CD4-positive, alpha-beta memory T cell (primary cell): ENCODE results near the gene NCLN. TPM values are rescaled to one million over a fixed set of nuclear protein-coding genes. Genes with fewer than 3 reads are reported as not detected.

Source experiments
- CTCF ChIA-PET: fragments of 350-600 bp; sonication (Branson Sonifier 250); formaldehyde crosslinking; loops from one replicate; lab custom pipeline; 2021; ENCODE audit warnings: inconsistent platforms; ENCODE audit not compliant: partially characterized antibody; lab: Charles Lee
- POLR2A ChIA-PET: fragments of 350-600 bp; sonication (Branson Sonifier 250); formaldehyde crosslinking; loops from one replicate; lab custom pipeline; 2021; ENCODE audit not compliant: partially characterized antibody; lab: Charles Lee
- DNase-seq, 5 donors: peaks; one replicate each; pipeline versions ENCODE4 v3.0.0 to v3.0.0-alpha.2; 2020 to 2022; ENCODE audit warnings: mixed read lengths in 1 of 5
- H3K27ac ChIP-seq: one replicate; pipeline ENCODE4 v1.7.0; 2013; ENCODE audit warnings: low read depth, low read length
- H3K27me3 ChIP-seq: 2 replicates; pipeline ENCODE4 v1.7.0; 2013; ENCODE audit warnings: mild to moderate bottlenecking, low read length, moderate library complexity; ENCODE audit not compliant: insufficient read depth
- H3K36me3 ChIP-seq: 2 replicates; pipeline ENCODE4 v1.7.0; 2013; ENCODE audit warnings: mild to moderate bottlenecking, low read length, moderate library complexity; ENCODE audit not compliant: insufficient read depth
- H3K4me1 ChIP-seq: 2 replicates; pipeline ENCODE4 v1.7.0; 2013; ENCODE audit warnings: mild to moderate bottlenecking, low read length, moderate library complexity; ENCODE audit not compliant: insufficient read depth
- H3K4me3 ChIP-seq, 2 donors: one replicate each; pipeline ENCODE4 v1.7.0; 2013; ENCODE audit warnings: low read length in 2 of 2, mild to moderate bottlenecking in 1 of 2
- H3K9me3 ChIP-seq, 2 donors: one replicate each; pipeline ENCODE4 v1.7.0; 2013; ENCODE audit warnings: low read length in 2 of 2, control low read depth in 1 of 2; ENCODE audit not compliant: control insufficient read depth in 1 of 2
- H3K27ac Mint-ChIP-seq, 7 donors: one replicate each; pipeline ENCODE4 v1.8.0; 2020 to 2021; ENCODE audit warnings: mixed read lengths in 7 of 7, mild to moderate bottlenecking in 6 of 7, inconsistent platforms in 3 of 7, moderate library complexity in 3 of 7
- H3K27me3 Mint-ChIP-seq, 2 donors: one replicate each; pipeline ENCODE4 v1.8.0; 2020 to 2021; ENCODE audit warnings: mixed read lengths in 2 of 2
- H3K36me3 Mint-ChIP-seq, 2 donors: one replicate each; pipeline ENCODE4 v1.8.0; 2020 to 2021; ENCODE audit warnings: mixed read lengths in 2 of 2, inconsistent platforms in 1 of 2, mild to moderate bottlenecking in 1 of 2
- H3K4me1 Mint-ChIP-seq, 4 donors: one replicate each; pipeline ENCODE4 v1.8.0; 2020 to 2021; ENCODE audit warnings: mixed read lengths in 4 of 4, mild to moderate bottlenecking in 1 of 4
- H3K4me3 Mint-ChIP-seq, 8 donors: one replicate each; pipeline ENCODE4 v1.8.0; 2020 to 2021; ENCODE audit warnings: mixed read lengths in 8 of 8, mild to moderate bottlenecking in 7 of 8, moderate library complexity in 6 of 8, inconsistent platforms in 3 of 8
- H3K9me3 Mint-ChIP-seq, 8 donors: one replicate each; pipeline ENCODE4 v1.8.0; 2020 to 2021; ENCODE audit warnings: mixed read lengths in 8 of 8, mild to moderate bottlenecking in 5 of 8, inconsistent platforms in 3 of 8, moderate library complexity in 1 of 8
- intact Hi-C: fragments of 100-400 bp; cut with micrococcal nuclease; formaldehyde crosslinking; loops from one replicate; pipeline ENCODE4 v1.15.1; 2023
- polyA plus RNA-seq, 2 donors: library from polyadenylated mRNA; unstranded; fragments of 300-500 nt; fragmentation: Illumina TruSeq; gene quantifications; one replicate each; pipeline ENCODE4 v1.2.3, GENCODE V29; 2021
- total RNA-seq, 2 experiments: library from RNA; stranded (reverse); gene quantifications; one replicate each; pipeline ENCODE4 v1.2.3, GENCODE V29; 2021

The NCLN gene
- total and polyA plus RNA-seq, 4 experiments from 2014 or later: 25.1 to 59.3 (median 49.3) TPM

DNA sequence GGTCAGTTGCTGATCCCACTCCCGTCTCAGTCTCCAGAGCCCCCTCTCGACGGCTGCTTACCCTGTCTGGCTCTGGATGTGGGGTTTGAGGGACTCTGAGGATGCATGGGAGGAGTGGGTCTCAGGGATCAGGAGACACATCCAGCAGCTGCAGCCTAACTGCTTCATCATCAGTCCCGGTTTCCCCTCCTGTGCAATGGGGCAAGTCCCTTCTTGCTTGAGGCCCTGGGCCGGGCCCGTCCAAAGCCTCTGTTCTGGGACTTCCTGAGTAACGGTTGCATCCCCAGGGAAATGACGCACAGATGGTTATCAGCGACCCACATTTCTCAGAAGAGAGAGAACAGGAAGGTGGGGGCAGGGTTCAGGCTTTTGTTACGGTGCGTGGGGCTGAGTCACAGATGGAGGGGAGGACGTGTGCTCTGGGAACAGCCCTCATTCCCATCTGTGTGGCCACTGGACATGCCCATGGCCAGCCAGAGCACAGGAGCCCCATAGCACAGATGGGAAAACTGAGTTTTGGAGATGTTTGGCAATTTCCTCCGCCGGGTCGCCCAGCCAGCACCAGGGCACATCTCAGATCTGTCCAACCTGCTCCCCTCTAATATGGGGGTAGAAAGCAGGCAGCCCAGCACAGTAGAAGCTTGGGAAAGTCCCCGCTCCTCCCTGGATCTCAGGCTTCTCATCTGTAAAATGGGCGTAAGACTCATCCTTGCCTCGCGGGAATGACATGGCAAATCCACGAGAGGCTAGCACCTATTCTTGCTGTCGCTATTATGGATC lies 30.6 kb upstream of the NCLN start:
- intact Hi-C loops: no loop called here
- Mint-ChIP-seq H3K27ac (no peak overlapping the region), H3K36me3 (peaks cover 6 to 7% of the 10 kb centered on the region in 2 donors), H3K4me3 (peak overlapping the region in 3 of 8 donors; percentile 65 to 86 (median 82)), H3K9me3 (peaks cover 0 to 1% (median 0%) of the 10 kb centered on the region in 8 donors), H3K27me3 (no peaks in the 10 kb centered on the region), H3K4me1 (peaks cover 2 to 12% (median 10%) of the 10 kb centered on the region in 4 donors)
- peak; percentile 79 to 96 (median 85) for DNase-seq
- ChIA-PET CTCF (no interaction called here), POLR2A (interaction anchor here (1.0 to 1.2 kb wide), 2 partner anchors 15 to 26 kb away, joined by 3 read pairs; no protein-coding TSS in a partner anchor)
- Histone ChIP-seq H3K27me3 (no peaks in the 10 kb centered on the region), H3K4me1 (peaks cover 29% of the 10 kb centered on the region), H3K4me3 (peak overlapping the region; percentile 8 to 29), H3K9me3 (no peaks in the 10 kb centered on the region), H3K27ac (peak overlapping the region; percentile 76), H3K36me3 (no peaks in the 10 kb centered on the region)

DNA sequence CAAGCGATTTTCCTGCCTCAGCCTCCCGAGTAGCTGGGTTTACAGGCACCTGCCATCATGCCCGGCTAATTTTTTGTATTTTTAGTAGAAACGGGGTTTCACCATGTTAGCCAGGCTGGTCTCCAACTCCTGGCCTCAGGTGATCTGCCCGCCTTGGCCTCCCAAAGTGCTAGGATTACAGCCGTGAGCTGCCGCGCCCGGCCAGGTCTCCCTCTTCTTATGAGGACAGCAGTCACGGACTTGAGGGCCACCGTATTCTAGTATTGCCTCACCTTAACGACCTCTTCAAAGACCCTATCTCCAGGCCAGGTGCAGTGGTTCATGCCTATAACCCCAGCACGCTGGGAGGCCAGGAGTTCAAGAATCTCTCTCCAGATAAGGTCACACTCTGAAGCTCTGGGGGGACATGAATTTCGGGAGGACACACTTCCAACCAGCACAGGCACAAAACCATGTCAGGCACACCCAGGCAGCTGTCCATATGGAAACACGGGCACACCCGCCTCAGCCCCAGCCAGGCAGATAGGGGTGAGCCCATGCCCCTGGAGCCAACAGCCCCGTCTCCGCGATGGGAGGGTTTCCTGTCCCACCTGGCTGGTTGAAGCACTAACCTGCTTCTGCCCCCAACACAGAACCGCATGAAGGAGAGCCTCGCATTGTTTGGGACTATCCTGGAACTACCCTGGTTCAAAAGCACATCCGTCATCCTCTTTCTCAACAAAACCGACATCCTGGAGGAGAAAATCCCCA lies 28.5 kb upstream of the NCLN start:
- ChIA-PET CTCF (interaction anchor here (1.5 to 5.6 kb wide), 2 partner anchors 11 to 29 kb away, joined by 4 to 101 read pairs; no protein-coding TSS in a partner anchor), POLR2A (interaction anchor here (1.3 to 1.9 kb wide), 2 partner anchors 14 to 28 kb away, joined by 3 to 5 read pairs; no protein-coding TSS in a partner anchor)
- H3K36me3 ChIP-seq: no peaks in the 10 kb centered on the region
- Mint-ChIP-seq H3K36me3 (peaks cover 10 to 11% of the 10 kb centered on the region in 2 donors), H3K9me3 (peaks cover 0 to 7% (median 0%) of the 10 kb centered on the region in 8 donors), H3K4me3 (peak overlapping the region in 6 of 8 donors; percentile 6 to 69 (median 42)), H3K27me3 (no peaks in the 10 kb centered on the region), H3K27ac (peak overlapping the region in 6 of 7 donors; percentile 43 to 92 (median 81)), H3K4me1 (peaks cover 9 to 13% (median 11%) of the 10 kb centered on the region in 4 donors)
- intact Hi-C loops: no loop called here
- H3K4me3 ChIP-seq: no peak overlapping the region
- H3K27me3 ChIP-seq: no peaks in the 10 kb centered on the region
- H3K27ac ChIP-seq: no peak overlapping the region
- DNase-seq: no peak
- H3K9me3 ChIP-seq: no peaks in the 10 kb centered on the region
- peaks cover 29% of the 10 kb centered on the region for H3K4me1 ChIP-seq

DNA sequence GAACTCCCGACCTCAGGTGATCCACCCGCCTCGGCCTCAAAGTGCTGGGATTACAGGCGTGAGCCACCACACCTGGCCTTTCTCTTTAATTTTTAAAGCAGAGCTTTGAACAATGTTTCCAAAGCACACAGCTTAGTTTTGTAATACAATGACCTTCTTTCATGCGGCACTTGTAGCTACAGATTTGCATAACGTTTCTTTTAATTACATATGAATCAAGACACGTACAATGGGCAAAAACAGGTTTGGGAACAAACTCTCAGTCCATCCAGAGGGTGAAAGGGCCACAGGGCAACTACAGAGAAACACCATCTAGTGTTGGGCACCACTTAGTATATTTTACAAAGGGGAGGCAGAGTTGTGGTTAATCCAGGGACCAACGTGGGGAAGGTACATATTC lies 26.2 kb upstream of the NCLN start:
- Mint-ChIP-seq H3K27ac (peak overlapping the region in 6 of 7 donors; percentile 15 to 89 (median 48)), H3K36me3 (peaks cover 11 to 16% of the 10 kb centered on the region in 2 donors), H3K9me3 (peaks cover 0 to 7% (median 0%) of the 10 kb centered on the region in 8 donors), H3K4me1 (peaks cover 15 to 23% (median 18%) of the 10 kb centered on the region in 4 donors), H3K4me3 (no peak overlapping the region), H3K27me3 (no peaks in the 10 kb centered on the region)
- Histone ChIP-seq H3K36me3 (no peaks in the 10 kb centered on the region), H3K9me3 (no peaks in the 10 kb centered on the region), H3K4me3 (no peak overlapping the region), H3K4me1 (peaks cover 30% of the 10 kb centered on the region), H3K27me3 (no peaks in the 10 kb centered on the region), H3K27ac (no peak overlapping the region)
- CTCF ChIA-PET: interaction anchor here (0.9 to 5.6 kb wide), 9 partner anchors 13 to 197 kb away, joined by 3 to 101 read pairs (median 11); no protein-coding TSS in a partner anchor
- intact Hi-C loops: no loop called here
- POLR2A ChIA-PET: interaction anchor here (0.6 to 1.2 kb wide), 2 partner anchors 18 to 60 kb away, joined by 3 to 5 read pairs; no protein-coding TSS in a partner anchor
- DNase-seq: no peak

DNA sequence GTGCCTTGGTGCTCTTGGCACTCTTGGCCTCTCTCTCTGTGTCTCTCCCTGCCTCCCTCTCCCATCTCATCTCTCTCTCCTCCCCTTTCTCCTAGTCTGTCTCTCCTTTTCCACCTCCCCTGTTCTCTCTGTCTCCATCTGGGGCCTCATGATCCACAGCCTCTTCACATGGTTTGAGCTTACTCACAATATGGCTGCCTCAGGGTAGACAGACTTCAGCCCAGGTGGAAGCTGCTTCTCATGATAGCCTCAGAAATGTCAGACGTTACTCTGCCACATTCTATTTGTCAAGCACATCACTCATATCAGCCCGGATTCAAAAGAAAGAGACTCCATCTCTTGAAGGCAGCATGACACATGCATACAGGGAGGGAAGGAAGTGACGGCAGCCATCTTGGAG lies 25.5 kb upstream of the NCLN start:
- H3K4me1 Mint-ChIP-seq: peaks cover 15 to 24% (median 20%) of the 10 kb centered on the region in 4 donors
- no peaks in the 10 kb centered on the region for H3K27me3 Mint-ChIP-seq
- peak overlapping the region; percentile 38 to 86 (median 74) for H3K27ac Mint-ChIP-seq

DNA sequence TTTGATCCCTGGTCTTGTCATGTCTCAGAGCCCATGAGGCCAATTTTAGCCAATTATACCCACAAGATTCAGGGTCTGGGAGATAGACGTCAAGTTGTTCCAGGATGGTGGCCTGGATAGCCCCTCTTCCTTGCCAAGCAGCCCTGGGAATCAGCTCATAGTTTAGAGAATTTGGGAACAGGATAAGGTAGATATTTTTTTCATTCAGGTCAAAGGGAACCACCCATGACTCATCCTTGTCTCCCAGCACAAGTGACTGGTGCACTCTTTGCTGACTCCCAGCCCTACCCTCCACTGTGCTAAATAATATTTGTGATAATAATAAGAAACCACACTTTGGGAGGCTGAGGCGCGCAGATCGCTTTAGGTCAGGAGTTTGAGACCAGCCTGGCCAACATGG lies 24.3 kb upstream of the NCLN start:
- Histone ChIP-seq H3K27me3 (no peaks in the 10 kb centered on the region), H3K36me3 (no peaks in the 10 kb centered on the region), H3K4me3 (no peak overlapping the region), H3K27ac (no peak overlapping the region), H3K9me3 (no peaks in the 10 kb centered on the region), H3K4me1 (peaks cover 11% of the 10 kb centered on the region)
- Mint-ChIP-seq H3K36me3 (peaks cover 13 to 15% of the 10 kb centered on the region in 2 donors), H3K4me1 (peaks cover 9 to 30% (median 21%) of the 10 kb centered on the region in 4 donors), H3K4me3 (no peak overlapping the region), H3K9me3 (peaks cover 0 to 7% (median 0%) of the 10 kb centered on the region in 8 donors), H3K27me3 (no peaks in the 10 kb centered on the region), H3K27ac (peak overlapping the region; percentile 25 to 70 (median 42))
- intact Hi-C loops: loop anchor here (5.0 kb wide), 1 partner anchor 209 kb away; no protein-coding TSS in a partner anchor
- ChIA-PET POLR2A (interaction anchor here (0.6 to 1.6 kb wide), 2 partner anchors 16 to 18 kb away, joined by 3 to 6 read pairs; partner anchors contain the start of gene S1PR4), CTCF (interaction anchor here (0.8 to 5.6 kb wide), 12 partner anchors 9 to 85 kb away, joined by 3 to 101 read pairs (median 8); no protein-coding TSS in a partner anchor)
- no peak for DNase-seq

More for the DNA sequence above, 25.5 kb upstream of the NCLN start:
- Mint-ChIP-seq H3K36me3 (peaks cover 11 to 13% of the 10 kb centered on the region in 2 donors), H3K4me3 (no peak overlapping the region), H3K9me3 (peaks cover 0 to 7% (median 0%) of the 10 kb centered on the region in 8 donors)
- POLR2A ChIA-PET: interaction anchor here (1.2 kb wide), 1 partner anchor 17 kb away, joined by 5 read pairs; no protein-coding TSS in a partner anchor
- Histone ChIP-seq H3K27me3 (no peaks in the 10 kb centered on the region), H3K4me1 (peaks cover 23% of the 10 kb centered on the region), H3K36me3 (no peaks in the 10 kb centered on the region), H3K27ac (no peak overlapping the region), H3K4me3 (no peak overlapping the region), H3K9me3 (no peaks in the 10 kb centered on the region)
- CTCF ChIA-PET: interaction anchor here (0.6 to 5.6 kb wide), 10 partner anchors 13 to 209 kb away, joined by 3 to 101 read pairs (median 8); no protein-coding TSS in a partner anchor
- DNase-seq: no peak
- intact Hi-C loops: loop anchor here (5.0 kb wide), 1 partner anchor 208 kb away; no protein-coding TSS in a partner anchor

DNA sequence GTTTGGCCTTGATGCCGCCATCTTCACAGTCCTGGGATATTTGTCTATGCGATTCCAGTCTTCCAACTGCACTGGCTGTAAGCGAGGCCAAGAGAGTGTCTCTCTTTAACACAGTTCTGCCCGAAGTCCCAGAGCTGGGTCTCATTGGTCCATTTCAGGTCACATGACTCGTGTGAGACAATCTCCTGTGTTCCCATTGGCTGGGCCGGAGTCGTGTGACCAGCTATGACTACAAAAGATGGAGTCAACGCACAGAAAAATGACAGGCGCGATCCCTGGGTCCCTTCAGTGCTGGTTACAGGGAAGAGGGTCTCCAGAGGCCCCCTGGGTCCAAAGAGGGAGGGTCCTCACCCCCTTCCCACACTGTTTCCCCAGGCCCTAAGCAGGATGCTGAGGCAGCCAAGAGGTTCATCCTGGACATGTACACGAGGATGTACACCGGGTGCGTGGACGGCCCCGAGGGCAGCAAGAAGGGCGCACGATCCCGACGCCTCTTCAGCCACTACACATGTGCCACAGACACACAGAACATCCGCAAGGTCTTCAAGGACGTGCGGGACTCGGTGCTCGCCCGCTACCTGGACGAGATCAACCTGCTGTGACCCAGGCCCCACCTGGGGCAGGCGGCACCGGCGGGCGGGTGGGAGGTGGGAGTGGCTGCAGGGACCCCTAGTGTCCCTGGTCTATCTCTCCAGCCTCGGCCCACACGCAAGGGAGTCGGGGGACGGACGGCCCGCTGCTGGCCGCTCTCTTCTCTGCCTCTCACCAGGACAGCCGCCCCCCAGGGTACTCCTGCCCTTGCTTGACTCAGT lies 23.1 kb upstream of the NCLN start:
- Histone ChIP-seq H3K4me1 (peaks cover 11% of the 10 kb centered on the region), H3K36me3 (no peaks in the 10 kb centered on the region), H3K9me3 (no peaks in the 10 kb centered on the region), H3K4me3 (no peak overlapping the region), H3K27ac (no peak overlapping the region), H3K27me3 (no peaks in the 10 kb centered on the region)
- DNase-seq: no peak
- H3K4me3 Mint-ChIP-seq: no peak overlapping the region
- CTCF ChIA-PET: interaction anchor here (0.9 to 5.6 kb wide), 16 partner anchors 8 to 102 kb away, joined by 3 to 101 read pairs (median 6); no protein-coding TSS in a partner anchor
- peaks cover 7 to 30% (median 16%) of the 10 kb centered on the region in 4 donors for H3K4me1 Mint-ChIP-seq
- POLR2A ChIA-PET: interaction anchor here (1.1 to 1.5 kb wide), 2 partner anchors 22 to 33 kb away, joined by 4 to 6 read pairs; no protein-coding TSS in a partner anchor
- H3K9me3 Mint-ChIP-seq: peaks cover 0 to 7% (median 0%) of the 10 kb centered on the region in 8 donors
- peaks cover 13 to 15% of the 10 kb centered on the region in 2 donors for H3K36me3 Mint-ChIP-seq
- no peaks in the 10 kb centered on the region for H3K27me3 Mint-ChIP-seq
- intact Hi-C loops: loop anchor here (1.0 to 5.0 kb wide), 6 partner anchors 16 to 210 kb away; partner anchors contain the start of gene S1PR4
- peak overlapping the region; percentile 50 to 92 (median 77) for H3K27ac Mint-ChIP-seq
